Activated CD8-positive, alpha-beta T cell treated with anti-CD3 and anti-CD28 coated beads, Interleukin-2, amount 10 ng/mL, durations not matched to agents 7 days and 5 days (primary cell): Measurements from ENCODE around the gene FYN. TPM values are rescaled to one million over a fixed set of nuclear protein-coding genes. Genes with fewer than 3 reads are reported as not detected.

ENCODE experiments used
- ATAC-seq: fragments of 150-1000 bp; cut with Tn5 transposase; one replicate; pipeline ENCODE4 v1.10.0; 2021; ENCODE audit warnings: moderate library complexity
- CTCF ChIA-PET: fragments of 350-600 bp; sonication (Branson Sonifier 250); formaldehyde crosslinking; loops from one replicate; lab custom pipeline; 2021; ENCODE audit warnings: antibody characterized with exemption; lab: Charles Lee
- POLR2A ChIA-PET: fragments of 350-600 bp; sonication (Branson Sonifier 250); formaldehyde crosslinking; loops from one replicate; lab custom pipeline; 2021; ENCODE audit warnings: antibody characterized with exemption; lab: Charles Lee
- DNase-seq: peaks from one replicate; pipeline ENCODE4 v3.0.0-alpha.2; 2020
- H3K27ac Mint-ChIP-seq: one replicate; pipeline ENCODE4 v1.8.0; 2021; ENCODE audit warnings: mild to moderate bottlenecking, mixed read lengths
- H3K27me3 Mint-ChIP-seq: one replicate; pipeline ENCODE4 v1.8.0; 2021; ENCODE audit warnings: low read depth, mixed read lengths
- H3K36me3 Mint-ChIP-seq: one replicate; pipeline ENCODE4 v1.8.0; 2021; ENCODE audit warnings: low read depth, mixed read lengths
- H3K4me1 Mint-ChIP-seq: one replicate; pipeline ENCODE4 v1.8.0; 2021; ENCODE audit warnings: low read depth, mixed read lengths
- H3K4me3 Mint-ChIP-seq: one replicate; pipeline ENCODE4 v1.8.0; 2021; ENCODE audit warnings: mild to moderate bottlenecking, mixed read lengths
- H3K9me3 Mint-ChIP-seq: one replicate; pipeline ENCODE4 v1.8.0; 2022; ENCODE audit warnings: mixed read lengths; ENCODE audit not compliant: insufficient read depth
- total RNA-seq, 2 experiments: library from RNA; stranded (reverse); gene quantifications; one replicate each; pipeline ENCODE4 v1.2.3, GENCODE V29; 2021

FYN gene
- total RNA-seq, 2 experiments from 2014 or later, result 148 to 154 TPM

DNA sequence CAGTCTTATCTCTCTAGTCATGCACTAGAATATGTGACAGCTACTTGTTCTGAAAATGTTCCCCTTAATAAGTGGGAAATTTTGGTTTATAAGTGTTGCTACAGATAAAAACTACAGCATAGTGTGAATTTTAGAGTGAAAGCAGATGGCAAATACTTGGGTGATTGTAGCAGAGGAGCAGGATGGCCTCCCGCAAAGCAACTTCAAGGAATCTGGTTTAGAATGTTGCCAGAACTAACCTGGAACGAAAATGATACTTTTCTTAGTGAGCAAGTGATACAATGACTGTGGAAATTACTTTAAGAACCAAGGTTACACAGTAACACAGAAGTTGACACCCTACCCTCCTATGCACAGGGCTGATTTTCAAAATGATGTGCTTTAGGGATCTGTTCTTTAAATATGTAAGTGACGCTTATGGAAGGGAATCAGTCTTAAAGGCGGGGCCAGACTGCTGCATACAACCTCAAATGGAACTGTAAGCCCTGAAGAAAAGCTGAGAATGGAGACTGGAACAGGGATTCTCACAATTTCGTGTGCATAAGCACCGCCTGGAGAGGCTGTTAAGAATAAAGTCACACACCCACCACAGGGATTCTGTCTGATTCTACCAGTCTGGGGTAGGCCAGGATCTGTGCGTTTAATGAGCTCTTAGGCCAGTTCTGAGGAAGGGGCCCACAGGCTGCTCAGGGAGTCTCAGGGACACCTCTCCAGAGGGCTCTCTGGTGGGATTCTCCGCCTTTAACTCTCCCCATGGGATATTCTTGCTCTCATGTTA lies 97.9 kb downstream of the FYN start:
- Mint-ChIP-seq H3K27me3 (no peaks in the 10 kb centered on the region), H3K9me3 (no peaks in the 10 kb centered on the region), H3K27ac (peak overlapping the region; percentile 23), H3K4me1 (peaks cover 79% of the 10 kb centered on the region), H3K36me3 (peaks cover 42% of the 10 kb centered on the region), H3K4me3 (no peak overlapping the region)
- ATAC-seq (no peak), DNase-seq (no peak)
- POLR2A ChIA-PET, result interaction anchor here (1.1 to 2.1 kb wide), 2 partner anchors 9 to 19 kb away, joined by 3 to 4 read pairs; no protein-coding TSS in a partner anchor
- CTCF ChIA-PET, result interaction anchor here (0.6 to 2.7 kb wide), 4 partner anchors 9 to 54 kb away, joined by 3 to 11 read pairs (median 4); no protein-coding TSS in a partner anchor

DNA sequence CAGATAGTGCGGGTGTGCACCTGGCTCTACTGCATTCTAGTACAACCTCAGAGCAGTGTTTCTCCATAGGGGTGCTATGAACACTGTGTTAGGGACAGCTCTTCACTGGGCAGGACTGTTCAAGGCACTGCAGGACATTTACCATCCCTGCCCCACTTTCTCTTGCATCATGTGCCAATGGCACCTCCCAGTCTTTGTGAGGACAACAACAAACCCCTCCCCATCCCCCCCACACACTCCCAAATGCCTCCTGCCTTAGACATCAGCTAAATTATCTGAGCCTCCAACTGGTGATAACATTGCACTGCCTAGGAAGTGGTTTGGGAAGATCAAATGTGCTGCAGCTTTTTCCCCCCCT lies 98.9 kb downstream of the FYN start:
- CTCF ChIA-PET, result interaction anchor here (0.6 to 2.7 kb wide), 6 partner anchors 11 to 218 kb away, joined by 3 to 11 read pairs (median 5); no protein-coding TSS in a partner anchor

DNA sequence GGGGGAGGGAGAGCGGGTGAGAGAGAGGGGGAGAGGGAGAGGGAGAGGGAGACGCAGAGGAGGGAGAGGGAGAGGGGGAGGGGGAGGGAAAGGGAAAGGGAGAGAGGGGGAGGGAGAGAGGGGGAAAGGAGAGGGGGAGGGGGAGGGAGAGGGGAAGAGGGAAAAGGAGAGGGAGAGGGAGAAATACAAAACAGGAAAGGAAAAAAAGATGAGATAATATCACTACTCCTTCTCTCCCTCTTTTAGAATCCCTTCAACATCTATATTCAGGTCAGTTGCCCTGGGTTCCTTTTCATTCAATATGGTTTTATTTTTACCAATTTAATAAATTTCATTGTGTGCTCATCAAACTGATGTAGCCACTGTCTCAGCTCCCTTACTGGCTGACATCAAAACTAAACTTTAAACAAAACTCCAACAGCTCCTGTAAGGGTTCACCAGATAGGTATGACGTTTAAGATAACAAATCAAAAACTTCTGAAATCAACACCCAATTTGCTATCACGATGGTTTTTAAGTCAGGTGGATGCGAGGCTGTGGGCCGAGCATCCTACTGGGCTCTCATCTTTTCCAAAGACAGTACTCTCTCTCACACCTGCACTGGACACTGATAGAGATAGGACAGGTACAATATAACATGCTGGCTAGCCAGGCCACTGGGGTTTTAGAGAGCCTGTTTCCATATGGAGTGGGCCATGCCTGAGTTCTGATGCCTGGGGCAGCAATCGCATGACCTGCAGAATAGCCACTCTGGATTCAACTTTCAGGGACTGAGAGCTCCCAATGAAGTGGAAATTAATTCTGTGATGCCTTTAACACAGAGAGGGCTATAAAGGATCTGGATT lies 99.5 kb downstream of the FYN start:
- H3K27me3 Mint-ChIP-seq, result no peaks in the 10 kb centered on the region
- peak overlapping the region; percentile 2 for H3K27ac Mint-ChIP-seq
- DNase-seq (no peak), ATAC-seq (no peak)
- ChIA-PET POLR2A (interaction anchor here (1.3 kb wide), 1 partner anchor 11 kb away, joined by 5 read pairs; no protein-coding TSS in a partner anchor), CTCF (interaction anchor here (0.6 to 2.7 kb wide), 6 partner anchors 10 to 219 kb away, joined by 3 to 11 read pairs (median 5); no protein-coding TSS in a partner anchor)
- peaks cover 77% of the 10 kb centered on the region for H3K4me1 Mint-ChIP-seq
- H3K36me3 Mint-ChIP-seq, result peaks cover 38% of the 10 kb centered on the region
- H3K9me3 Mint-ChIP-seq, result no peaks in the 10 kb centered on the region
- no peak overlapping the region for H3K4me3 Mint-ChIP-seq

More for the DNA sequence above, 98.9 kb downstream of the FYN start:
- POLR2A ChIA-PET, result interaction anchor here (1.3 to 2.1 kb wide), 2 partner anchors 10 to 20 kb away, joined by 4 to 5 read pairs; no protein-coding TSS in a partner anchor
- DNase-seq (no peak), ATAC-seq (no peak)
- Mint-ChIP-seq H3K4me1 (peaks cover 78% of the 10 kb centered on the region), H3K36me3 (peaks cover 40% of the 10 kb centered on the region), H3K27ac (peak overlapping the region; percentile 18), H3K27me3 (no peaks in the 10 kb centered on the region), H3K9me3 (no peaks in the 10 kb centered on the region), H3K4me3 (no peak overlapping the region)

DNA sequence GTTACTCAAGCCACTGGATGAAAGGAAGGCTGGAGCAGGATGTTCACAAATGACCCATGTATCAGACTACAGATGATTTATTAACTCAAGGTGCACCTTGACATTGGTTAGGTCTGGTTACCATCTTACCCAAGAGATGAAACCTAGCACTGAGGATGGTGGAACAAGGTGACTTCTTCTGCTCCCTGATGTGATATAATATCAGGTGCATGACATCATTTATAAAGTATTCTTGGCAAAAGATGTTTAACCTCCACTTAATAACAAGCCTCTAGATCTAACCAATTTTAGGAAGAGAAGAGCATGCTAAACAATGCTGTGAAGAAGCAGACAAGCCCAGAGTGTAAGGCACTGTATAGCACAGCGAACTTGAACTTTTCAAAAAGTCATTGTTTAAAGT lies 100.9 kb downstream of the FYN start:
- no peak overlapping the region for H3K4me3 Mint-ChIP-seq
- H3K27ac Mint-ChIP-seq, result no peak overlapping the region
- H3K27me3 Mint-ChIP-seq, result no peaks in the 10 kb centered on the region
- POLR2A ChIA-PET, result no interaction called here
- no peaks in the 10 kb centered on the region for H3K9me3 Mint-ChIP-seq
- H3K4me1 Mint-ChIP-seq, result peaks cover 77% of the 10 kb centered on the region
- DNase-seq, result no peak
- H3K36me3 Mint-ChIP-seq, result peaks cover 43% of the 10 kb centered on the region
- CTCF ChIA-PET, result interaction anchor here (1.1 to 1.4 kb wide), 2 partner anchors 62 to 82 kb away, joined by 3 to 5 read pairs; no protein-coding TSS in a partner anchor
- ATAC-seq, result no peak

DNA sequence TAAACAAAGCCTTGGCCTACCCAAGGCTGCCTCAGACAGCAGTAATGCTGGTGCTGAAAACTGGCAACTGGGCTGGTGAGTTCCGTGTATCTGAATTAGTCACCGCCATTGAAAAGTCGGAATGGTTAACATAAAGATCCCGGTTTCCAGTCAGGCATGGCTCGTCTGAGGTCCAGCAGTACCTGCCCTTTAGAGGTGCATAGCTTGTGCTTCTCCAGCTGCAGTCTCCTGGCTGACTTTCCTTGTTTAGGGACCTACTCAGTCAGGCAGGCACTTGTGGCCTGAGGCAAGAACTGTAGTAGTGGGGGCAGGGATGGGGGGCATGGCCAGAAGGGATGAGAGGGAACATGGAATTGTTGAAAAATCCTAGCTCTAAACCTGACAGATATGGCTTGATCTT lies 101.6 kb downstream of the FYN start:
- POLR2A ChIA-PET, result no interaction called here
- H3K27me3 Mint-ChIP-seq, result no peaks in the 10 kb centered on the region
- DNase-seq, result no peak
- ATAC-seq, result no peak
- no peaks in the 10 kb centered on the region for H3K9me3 Mint-ChIP-seq
- peaks cover 45% of the 10 kb centered on the region for H3K36me3 Mint-ChIP-seq
- peak overlapping the region; percentile 27 for H3K27ac Mint-ChIP-seq
- CTCF ChIA-PET, result interaction anchor here (1.0 to 2.3 kb wide), 4 partner anchors 13 to 82 kb away, joined by 3 to 9 read pairs (median 4); no protein-coding TSS in a partner anchor
- H3K4me3 Mint-ChIP-seq, result no peak overlapping the region
- H3K4me1 Mint-ChIP-seq, result peaks cover 80% of the 10 kb centered on the region

DNA sequence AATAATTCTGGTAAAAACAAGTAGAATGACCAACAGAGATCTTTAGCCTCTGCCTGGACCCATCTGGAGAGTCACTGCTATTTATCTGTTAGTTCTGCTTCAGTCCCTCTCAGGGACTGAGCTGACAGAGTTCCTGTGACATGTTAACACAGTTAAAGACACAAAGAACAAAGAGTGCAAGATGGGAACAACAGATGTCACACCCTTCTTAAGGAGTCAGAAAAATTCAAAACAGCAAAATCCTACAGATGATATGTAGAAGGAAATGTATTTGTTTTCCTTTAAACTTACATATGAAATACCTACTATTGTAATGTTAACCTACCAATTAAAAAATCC lies 102.2 kb downstream of the FYN start:
- peaks cover 82% of the 10 kb centered on the region for H3K4me1 Mint-ChIP-seq

DNA sequence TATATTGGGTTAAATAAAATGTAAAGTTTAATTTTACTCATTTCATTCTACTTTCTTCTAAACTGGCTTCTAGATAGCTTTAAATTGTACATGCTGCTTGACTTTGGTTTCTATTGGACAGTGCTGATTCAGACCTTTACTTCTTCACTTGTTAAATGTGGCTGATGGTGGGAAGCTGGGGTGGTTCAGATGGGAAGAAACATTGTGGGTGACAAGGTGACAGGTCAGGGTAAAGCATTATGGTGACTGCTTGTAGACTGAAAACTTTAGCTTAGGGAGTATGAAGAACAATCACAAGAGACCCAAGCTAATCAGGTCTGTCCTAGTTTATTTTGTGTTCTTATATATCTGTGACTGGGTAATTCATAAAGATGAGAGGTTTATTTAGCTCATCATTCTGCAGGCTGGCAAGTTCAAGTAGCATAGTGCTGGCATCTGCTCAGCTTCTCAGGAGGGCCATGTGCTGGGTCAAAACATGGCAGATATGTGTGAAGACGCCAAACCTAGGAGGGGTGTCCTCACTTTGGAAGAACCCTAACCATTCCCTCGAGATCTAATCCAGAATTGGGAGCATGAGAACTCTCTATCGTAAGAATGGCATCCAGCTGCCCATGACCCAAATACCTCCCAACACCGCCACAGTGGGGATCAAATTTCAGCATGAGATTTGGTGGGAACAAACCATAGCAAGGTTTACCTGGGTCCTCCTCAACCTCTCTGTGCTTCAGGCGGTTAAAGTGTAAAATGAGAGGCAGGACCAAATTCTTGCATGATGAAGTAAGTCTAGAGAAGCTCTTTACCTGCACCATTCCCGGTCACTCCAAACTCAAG lies 102.8 kb downstream of the FYN start:
- peaks cover 84% of the 10 kb centered on the region for H3K4me1 Mint-ChIP-seq
- no peak overlapping the region for H3K4me3 Mint-ChIP-seq
- H3K36me3 Mint-ChIP-seq, result peaks cover 52% of the 10 kb centered on the region
- ChIA-PET POLR2A (interaction anchor here (0.5 to 1.3 kb wide), 3 partner anchors 9 to 63 kb away, joined by 3 to 4 read pairs (median 3); no protein-coding TSS in a partner anchor), CTCF (interaction anchor here (0.8 to 2.3 kb wide), 13 partner anchors 10 to 273 kb away, joined by 3 to 9 read pairs (median 4); no protein-coding TSS in a partner anchor)
- no peaks in the 10 kb centered on the region for H3K9me3 Mint-ChIP-seq
- no peak for ATAC-seq
- no peaks in the 10 kb centered on the region for H3K27me3 Mint-ChIP-seq
- no peak for DNase-seq
- peak overlapping the region; percentile 59 for H3K27ac Mint-ChIP-seq

More for the DNA sequence above, 102.2 kb downstream of the FYN start:
- peaks cover 49% of the 10 kb centered on the region for H3K36me3 Mint-ChIP-seq
- H3K27me3 Mint-ChIP-seq, result no peaks in the 10 kb centered on the region
- H3K27ac Mint-ChIP-seq, result peak overlapping the region; percentile 59
- DNase-seq, result no peak
- POLR2A ChIA-PET, result interaction anchor here (1.3 kb wide), 1 partner anchor 62 kb away, joined by 3 read pairs; no protein-coding TSS in a partner anchor
- no peak for ATAC-seq
- H3K4me3 Mint-ChIP-seq, result no peak overlapping the region
- CTCF ChIA-PET, result interaction anchor here (1.0 to 2.3 kb wide), 8 partner anchors 9 to 272 kb away, joined by 3 to 9 read pairs (median 5); no protein-coding TSS in a partner anchor
- no peaks in the 10 kb centered on the region for H3K9me3 Mint-ChIP-seq

DNA sequence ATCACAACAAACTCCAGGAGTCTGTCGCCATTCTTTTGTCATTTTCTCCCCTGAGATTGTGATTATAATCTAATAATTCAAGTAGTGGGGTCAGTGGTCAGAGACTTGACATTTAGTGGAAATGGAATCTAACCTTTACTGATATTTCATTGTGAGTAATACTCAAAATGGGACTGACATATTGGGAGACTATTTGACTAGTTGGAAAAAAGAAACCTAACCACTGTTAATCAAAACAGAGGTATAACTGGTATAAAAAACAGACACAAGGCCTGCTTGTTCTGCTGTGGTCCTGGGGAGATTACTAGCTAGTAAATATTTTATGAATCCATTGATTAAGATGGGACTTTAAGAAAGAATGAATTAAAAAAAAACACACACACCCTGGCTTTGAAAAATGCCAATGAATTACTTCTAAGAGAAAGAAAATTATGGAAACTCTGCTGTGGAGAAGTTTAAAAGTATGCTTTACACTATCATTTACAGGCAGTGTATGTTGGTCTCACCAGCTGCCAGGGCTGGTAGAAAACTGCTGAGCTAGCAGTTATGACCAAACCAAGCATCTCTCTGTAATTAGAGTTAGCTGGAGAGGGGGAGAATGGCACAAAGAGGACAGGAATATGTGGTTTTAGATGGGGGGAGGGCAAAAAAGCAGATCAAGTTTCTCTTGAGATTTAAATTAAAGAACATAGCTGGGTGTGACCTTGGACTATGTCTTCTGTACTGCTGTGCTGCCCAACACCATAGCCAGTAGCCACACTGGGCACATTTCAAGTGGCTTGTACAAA lies 103.7 kb downstream of the FYN start:
- ChIA-PET CTCF (interaction anchor here (0.5 to 2.3 kb wide), 14 partner anchors 8 to 273 kb away, joined by 3 to 9 read pairs (median 4); no protein-coding TSS in a partner anchor), POLR2A (interaction anchor here (0.5 to 1.3 kb wide), 3 partner anchors 9 to 64 kb away, joined by 3 to 4 read pairs (median 3); no protein-coding TSS in a partner anchor)
- H3K9me3 Mint-ChIP-seq, result no peaks in the 10 kb centered on the region
- peaks cover 84% of the 10 kb centered on the region for H3K4me1 Mint-ChIP-seq
- peak overlapping the region; percentile 66 for H3K27ac Mint-ChIP-seq
- no peak overlapping the region for H3K4me3 Mint-ChIP-seq
- ATAC-seq (no peak), DNase-seq (no peak)
- peaks cover 59% of the 10 kb centered on the region for H3K36me3 Mint-ChIP-seq
- no peaks in the 10 kb centered on the region for H3K27me3 Mint-ChIP-seq

DNA sequence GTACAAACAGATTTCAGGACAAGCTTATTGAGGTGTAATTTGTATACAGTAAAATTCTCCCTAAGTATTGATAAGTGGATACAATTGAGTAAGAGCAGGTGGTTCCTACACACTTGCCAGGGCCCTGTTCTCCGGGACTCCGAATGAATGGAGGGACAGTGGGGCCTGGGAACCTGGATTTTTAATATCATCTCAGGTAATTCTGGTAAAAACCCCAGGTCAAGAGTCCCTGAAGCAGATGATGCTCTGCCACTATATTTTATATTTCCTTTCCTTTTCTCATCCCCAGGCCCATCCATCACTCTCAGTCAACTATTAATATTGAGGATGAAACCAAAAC lies 104.9 kb downstream of the FYN start:
- Mint-ChIP-seq H3K9me3 (no peaks in the 10 kb centered on the region), H3K27me3 (no peaks in the 10 kb centered on the region), H3K4me1 (peaks cover 84% of the 10 kb centered on the region), H3K36me3 (peaks cover 65% of the 10 kb centered on the region), H3K4me3 (no peak overlapping the region), H3K27ac (peak overlapping the region; percentile 90)
- DNase-seq, result no peak
- ATAC-seq, result no peak
- ChIA-PET POLR2A (interaction anchor here (1.1 to 1.4 kb wide), 2 partner anchors 9 kb away, joined by 4 to 5 read pairs; no protein-coding TSS in a partner anchor), CTCF (interaction anchor here (1.8 to 2.2 kb wide), 2 partner anchors 9 to 58 kb away, joined by 5 to 6 read pairs; no protein-coding TSS in a partner anchor)
